DND-41 (cell line): Measurements from ENCODE around the gene LILRB4.

Experiments used
- CTCF ChIP-seq: IDR thresholded peaks from 2 replicates; pipeline ENCODE4 v1.5.1; 2012; ENCODE audit warnings: borderline replicate concordance, low read length, moderate library complexity, mild to moderate bottlenecking; ENCODE audit not compliant: poor library complexity, severe bottlenecking; ENCODE audit errors: extremely low read depth
- EZH2 ChIP-seq: IDR thresholded peaks from 3 replicates; pipeline ENCODE4 v1.6.1; 2012; ENCODE audit warnings: borderline replicate concordance, low read depth, mild to moderate bottlenecking, moderate library complexity, low read length, inconsistent platforms; ENCODE audit not compliant: severe bottlenecking

- no peak for TF ChIP-seq EZH2
- TF ChIP-seq CTCF = no peak
Measured at GRCh38 chr19:54626757-54627156, 36.0 kb upstream of the LILRB4 start.
